A549 (cell line): ENCODE data around the gene ADAMTS15. TPM values are rescaled to one million over a fixed set of nuclear protein-coding genes. Genes with fewer than 3 reads are reported as not detected.
A peak's percentile ranks its signal among the peaks of the same experiment; 100 is the strongest.

Experiments used
- ATAC-seq, 2 experiments: fragments of 200-7000 bp in 1 of 2; fragments of >200 bp in 1 of 2; cut with Nextera tagmentation in 1 of 2; cut with Tn5 transposase in 1 of 2; 3 replicates each; pipeline versions ENCODE4 v1.8.0 to v1.9.1; 2018 to 2020; ENCODE audit warnings: mild to moderate bottlenecking in 1 of 2, moderate library complexity in 1 of 2
- CTCF ChIA-PET: fragments of 300-600 bp; sonication (Branson Sonifier 250); formaldehyde crosslinking; extraction: SDS; loops from one replicate; lab custom pipeline; 2021; ENCODE audit warnings: antibody characterized with exemption, inconsistent platforms; lab: Yijun Ruan, JAX
- POLR2A ChIA-PET: fragments of 350-600 bp; formaldehyde crosslinking; extraction: SDS; loops from one replicate; lab custom pipeline; 2021; ENCODE audit warnings: antibody characterized with exemption, inconsistent platforms; lab: Yijun Ruan, JAX
- DNase-seq, 2 experiments: peaks; one replicate each; pipeline versions ENCODE4 v3.0.0 to v3.0.0-alpha.2; 2011 to 2016; ENCODE audit warnings: low read depth in 1 of 2, low spot score in 1 of 2
- FAIRE-seq: peaks from 2 replicates; lab custom pipeline; 2011; peaks lifted over from hg19 to GRCh38; lab: Jason Lieb, UNC
- H3K27ac ChIP-seq, 2 experiments: fragments of >200 bp; sonication (Bioruptor Twin); formaldehyde crosslinking; 3 replicates each; pipeline ENCODE4 v1.5.1; 2016 to 2017
- H3K4me1 ChIP-seq: fragments of >200 bp; sonication (Bioruptor Twin); formaldehyde crosslinking; 3 replicates; pipeline ENCODE4 v1.6.1; 2016
- H3K4me2 ChIP-seq: fragments of >200 bp; sonication (Bioruptor Twin); formaldehyde crosslinking; 3 replicates; pipeline ENCODE4 v1.6.1; 2016
- H3K4me3 ChIP-seq: fragments of >200 bp; sonication (Bioruptor Twin); formaldehyde crosslinking; 3 replicates; pipeline ENCODE4 v1.5.1; 2016
- H3K9me3 ChIP-seq: fragments of >200 bp; sonication (Bioruptor Twin); formaldehyde crosslinking; 3 replicates; pipeline ENCODE4 v1.6.1; 2016
- CHD4 ChIP-seq: fragments of 200-600 bp; sonication (generic); IDR thresholded peaks from 2 replicates; pipeline ENCODE4 v1.6.1; 2016; ENCODE audit warnings: antibody characterized with exemption, mild to moderate bottlenecking, borderline replicate concordance
- CTCF ChIP-seq: fragments of >200 bp; sonication (Bioruptor Twin); formaldehyde crosslinking; IDR thresholded peaks from 3 replicates; pipeline ENCODE4 v1.5.1; 2016
- ELK1 ChIP-seq: fragments of 150-350 bp; IDR thresholded peaks from 2 replicates; pipeline ENCODE4 v1.6.1; 2014; ENCODE audit warnings: low read depth, mild to moderate bottlenecking, low read length
- FOSB ChIP-seq: fragments of 250-450 bp; sonication (Bioruptor Pico); IDR thresholded peaks from 2 replicates; pipeline ENCODE4 v1.5.0; 2020; ENCODE audit warnings: mild to moderate bottlenecking, moderate library complexity
- FOSL2 ChIP-seq, 2 experiments: fragments of 450-650 bp in 1 of 2; fragments of >200 bp in 1 of 2; sonication (Bioruptor Twin) in 1 of 2; formaldehyde crosslinking; IDR thresholded peaks; 2 replicates each; pipeline versions ENCODE4 v1.5.0 to v1.6.1; 2016 to 2020; ENCODE audit warnings: mild to moderate bottlenecking in 1 of 2, moderate library complexity in 1 of 2
- HOXA7 ChIP-seq: fragments of 250-450 bp; sonication (Bioruptor Pico); IDR thresholded peaks from 2 replicates; pipeline ENCODE4 v1.5.0; 2020; ENCODE audit warnings: mild to moderate bottlenecking, moderate library complexity
- JUNB ChIP-seq: fragments of >200 bp; sonication (Bioruptor Twin); formaldehyde crosslinking; IDR thresholded peaks from 2 replicates; pipeline ENCODE4 v1.6.1; 2016
- MAFK ChIP-seq: fragments of 450-650 bp; IDR thresholded peaks from 2 replicates; pipeline ENCODE4 v1.6.1; 2014; ENCODE audit not compliant: partially characterized antibody
- MAX ChIP-seq: IDR thresholded peaks from 2 replicates; pipeline ENCODE4 v1.6.1; 2012
- PBX3 ChIP-seq: IDR thresholded peaks from 2 replicates; pipeline ENCODE4 v1.6.1; 2012
- POLR2A ChIP-seq: IDR thresholded peaks from 2 replicates; pipeline ENCODE4 v1.6.1; 2012; ENCODE audit warnings: mild to moderate bottlenecking, low read length
- RARB ChIP-seq: fragments of 250-450 bp; sonication (Bioruptor Pico); IDR thresholded peaks from 2 replicates; pipeline ENCODE4 v1.8.0; 2021; ENCODE audit warnings: mild to moderate bottlenecking, moderate library complexity
- RNF2 ChIP-seq: fragments of 200-600 bp; sonication (generic); IDR thresholded peaks from 2 replicates; pipeline ENCODE4 v1.6.1; 2016; ENCODE audit warnings: low read depth, mild to moderate bottlenecking, antibody characterized with exemption, moderate library complexity, borderline replicate concordance
- SREBF2 ChIP-seq: fragments of 450-650 bp; IDR thresholded peaks from 2 replicates; pipeline ENCODE4 v1.6.1; 2014; ENCODE audit warnings: mild to moderate bottlenecking, moderate library complexity
- USF2 ChIP-seq: fragments of 450-650 bp; IDR thresholded peaks from 2 replicates; pipeline ENCODE4 v1.6.1; 2014; ENCODE audit warnings: antibody characterized with exemption
- ZNF302 ChIP-seq: fragments of 250-450 bp; sonication (Bioruptor Pico); IDR thresholded peaks from 2 replicates; pipeline ENCODE4 v1.9.0; 2021; ENCODE audit warnings: inconsistent platforms, mild to moderate bottlenecking, moderate library complexity
- WGBS: methylation state at CpG from one replicate; pipeline ENCODE4 v1.1.6; 2017; ENCODE audit errors: missing lambda C conversion rate; 5-methylcytosine and 5-hydroxymethylcytosine counted together
- polyA plus RNA-seq, 4 experiments: library from polyadenylated mRNA; depleted of rRNA in 3 of 4; stranded (reverse); fragments of >200 nt; fragmentation: RNase III in 1 of 4; extraction: RNeasy Plus Mini Kit Qiagen cat#74134 plus additional on column Dnase treatment in 1 of 4; gene quantifications; 2 replicates in 3 of 4; 3 replicates in 1 of 4; pipeline ENCODE4 v1.2.3, GENCODE V29; 2011 to 2017

The ADAMTS15 gene
- polyA plus RNA-seq, 2 of the 4 experiments (the other 2 are of a cell fraction): 2.2 to 4.0 TPM

- Histone ChIP-seq H3K27ac (peak overlapping the region; percentile 78 to 83), H3K9me3 (no peaks in the 10 kb centered on the region), H3K4me2 (peak overlapping the region; percentile 62), H3K4me1 (peaks cover 18% of the 10 kb centered on the region), H3K4me3 (no peak overlapping the region)
- 22% methylated on average over 8 of the region's 9 CpGs for WGBS
- DNase-seq (peak; percentile 79 to 81), ATAC-seq (peak; percentile 100), FAIRE-seq (no peak)
- CTCF ChIA-PET: interaction anchor here (0.6 to 0.9 kb wide), 3 partner anchors 23 to 340 kb away, joined by 3 read pairs; no protein-coding TSS in a partner anchor
- TF ChIP-seq PBX3 (peak; percentile 70; the same call in 1 of the 2 replicates), USF2 (peak; percentile 48; the same call in 1 of the 2 replicates), MAX (peak; percentile 47; the same call in 1 of the 2 replicates), MAFK (peak; percentile 53), CHD4 (no peak), FOSL2 (IDR thresholded peaks at IDR 0.05) (peak; percentile 13; the same call in 1 of the 2 replicates), FOSL2 (CRISPR knock-in tag; IDR thresholded peaks at IDR 0.05) (peak; percentile 80)
- POLR2A ChIA-PET: interaction anchor here (2.2 kb wide), 1 partner anchor 114 kb away, joined by 10 read pairs; no protein-coding TSS in a partner anchor
Measured at GRCh38 chr11:130522284-130522961, 74.0 kb downstream of the ADAMTS15 start.

GRCh38 chr11:130523166-130523565 is 74.7 kb downstream of the ADAMTS15 start:
- Histone ChIP-seq H3K27ac (peak overlapping the region; percentile 78 to 83; a peak in 5 of 6 replicates), H3K4me3 (no peak overlapping the region), H3K9me3 (no peaks in the 10 kb centered on the region), H3K4me1 (peaks cover 18% of the 10 kb centered on the region)
- TF ChIP-seq ZNF302 (CRISPR knock-in tag) (no peak), HOXA7 (CRISPR knock-in tag) (no peak), JUNB (no peak), RARB (no peak), ELK1 (no peak), SREBF2 (no peak), RNF2 (no peak), CTCF (no peak), FOSB (CRISPR knock-in tag) (no peak), POLR2A (no peak)
- TF ChIP-seq, all 56 proteins: peak for 0
- ChIA-PET CTCF (interaction anchor here (0.9 kb wide), 1 partner anchor 339 kb away, joined by 3 read pairs; no protein-coding TSS in a partner anchor), POLR2A (interaction anchor here (2.2 kb wide), 1 partner anchor 114 kb away, joined by 10 read pairs; no protein-coding TSS in a partner anchor)
- no peak for FAIRE-seq
- ATAC-seq: no peak
- WGBS: 88% methylated on average over 2 of the region's 2 CpGs
- H3K4me2 ChIP-seq: no peak overlapping the region
- no peak for DNase-seq
